Measurements from ENCODE around the gene HOXD10.

DNA sequence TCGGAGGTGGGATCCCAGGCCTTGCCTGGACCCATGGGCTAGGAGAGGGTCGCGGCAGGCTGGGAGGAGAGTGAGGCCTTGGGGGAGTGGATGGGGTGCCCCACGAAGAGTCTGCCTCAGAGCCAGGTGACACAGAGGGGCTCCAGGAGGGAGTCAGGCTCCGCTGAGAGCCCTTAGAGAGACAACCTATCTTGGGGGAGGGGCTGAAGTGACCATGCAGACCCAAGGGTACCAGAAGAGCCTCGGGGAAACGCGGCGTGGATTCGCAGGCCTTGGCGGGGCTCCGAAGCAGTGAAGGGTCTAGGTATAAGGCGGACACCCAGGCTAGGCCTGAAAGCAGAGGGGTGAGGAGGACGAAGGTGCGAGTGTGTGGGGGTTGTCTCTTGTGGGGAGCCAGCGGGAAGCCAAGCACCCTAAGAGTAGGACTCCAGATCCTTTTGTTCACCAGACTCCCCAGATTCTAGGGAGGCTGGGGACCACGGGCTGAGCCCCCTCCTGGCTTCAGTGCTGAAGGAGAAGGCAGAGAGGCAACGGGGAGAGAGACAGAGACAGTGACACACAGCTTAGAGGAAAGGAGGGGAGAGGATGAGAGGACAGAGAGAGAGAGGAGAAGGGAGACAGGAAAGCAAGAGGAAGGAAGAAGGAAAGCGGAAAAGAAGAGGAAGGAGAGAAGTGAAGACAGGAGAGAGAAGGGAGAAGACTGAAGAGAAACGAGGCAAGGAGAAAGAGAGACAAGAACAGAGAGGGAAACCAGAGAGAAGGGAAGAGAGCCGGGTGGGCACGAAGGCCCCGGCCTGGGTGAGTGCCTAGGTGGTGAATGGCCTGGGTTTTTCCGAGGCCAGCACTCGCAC is 10.6 kb upstream of the HOXD10 start:
- TF ChIP-seq, protein P1, sequence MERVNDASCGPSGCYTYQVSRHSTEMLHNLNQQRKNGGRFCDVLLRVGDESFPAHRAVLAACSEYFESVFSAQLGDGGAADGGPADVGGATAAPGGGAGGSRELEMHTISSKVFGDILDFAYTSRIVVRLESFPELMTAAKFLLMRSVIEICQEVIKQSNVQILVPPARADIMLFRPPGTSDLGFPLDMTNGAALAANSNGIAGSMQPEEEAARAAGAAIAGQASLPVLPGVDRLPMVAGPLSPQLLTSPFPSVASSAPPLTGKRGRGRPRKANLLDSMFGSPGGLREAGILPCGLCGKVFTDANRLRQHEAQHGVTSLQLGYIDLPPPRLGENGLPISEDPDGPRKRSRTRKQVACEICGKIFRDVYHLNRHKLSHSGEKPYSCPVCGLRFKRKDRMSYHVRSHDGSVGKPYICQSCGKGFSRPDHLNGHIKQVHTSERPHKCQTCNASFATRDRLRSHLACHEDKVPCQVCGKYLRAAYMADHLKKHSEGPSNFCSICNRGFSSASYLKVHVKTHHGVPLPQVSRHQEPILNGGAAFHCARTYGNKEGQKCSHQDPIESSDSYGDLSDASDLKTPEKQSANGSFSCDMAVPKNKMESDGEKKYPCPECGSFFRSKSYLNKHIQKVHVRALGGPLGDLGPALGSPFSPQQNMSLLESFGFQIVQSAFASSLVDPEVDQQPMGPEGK (CRISPR knock-in tag; IDR thresholded peaks at IDR 0.05; ENCODE audit: borderline replicate concordance) = no peak
- TF ChIP-seq, protein P2, sequence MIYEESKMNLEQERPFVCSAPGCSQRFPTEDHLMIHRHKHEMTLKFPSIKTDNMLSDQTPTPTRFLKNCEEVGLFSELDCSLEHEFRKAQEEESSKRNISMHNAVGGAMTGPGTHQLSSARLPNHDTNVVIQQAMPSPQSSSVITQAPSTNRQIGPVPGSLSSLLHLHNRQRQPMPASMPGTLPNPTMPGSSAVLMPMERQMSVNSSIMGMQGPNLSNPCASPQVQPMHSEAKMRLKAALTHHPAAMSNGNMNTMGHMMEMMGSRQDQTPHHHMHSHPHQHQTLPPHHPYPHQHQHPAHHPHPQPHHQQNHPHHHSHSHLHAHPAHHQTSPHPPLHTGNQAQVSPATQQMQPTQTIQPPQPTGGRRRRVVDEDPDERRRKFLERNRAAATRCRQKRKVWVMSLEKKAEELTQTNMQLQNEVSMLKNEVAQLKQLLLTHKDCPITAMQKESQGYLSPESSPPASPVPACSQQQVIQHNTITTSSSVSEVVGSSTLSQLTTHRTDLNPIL (CRISPR knock-in tag; IDR thresholded peaks at IDR 0.05; ENCODE audit: low read depth) = no peak
- no peak for TF ChIP-seq ZFP30 (CRISPR knock-in tag; IDR thresholded peaks at IDR 0.05)
- TF ChIP-seq, protein P3, sequence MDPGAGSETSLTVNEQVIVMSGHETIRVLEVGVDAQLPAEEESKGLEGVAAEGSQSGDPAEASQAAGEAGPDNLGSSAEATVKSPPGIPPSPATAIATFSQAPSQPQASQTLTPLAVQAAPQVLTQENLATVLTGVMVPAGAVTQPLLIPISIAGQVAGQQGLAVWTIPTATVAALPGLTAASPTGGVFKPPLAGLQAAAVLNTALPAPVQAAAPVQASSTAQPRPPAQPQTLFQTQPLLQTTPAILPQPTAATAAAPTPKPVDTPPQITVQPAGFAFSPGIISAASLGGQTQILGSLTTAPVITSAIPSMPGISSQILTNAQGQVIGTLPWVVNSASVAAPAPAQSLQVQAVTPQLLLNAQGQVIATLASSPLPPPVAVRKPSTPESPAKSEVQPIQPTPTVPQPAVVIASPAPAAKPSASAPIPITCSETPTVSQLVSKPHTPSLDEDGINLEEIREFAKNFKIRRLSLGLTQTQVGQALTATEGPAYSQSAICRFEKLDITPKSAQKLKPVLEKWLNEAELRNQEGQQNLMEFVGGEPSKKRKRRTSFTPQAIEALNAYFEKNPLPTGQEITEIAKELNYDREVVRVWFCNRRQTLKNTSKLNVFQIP (CRISPR knock-in tag; IDR thresholded peaks at IDR 0.05; ENCODE audit: borderline replicate concordance, low read depth) = no peak
- no peak for TF ChIP-seq OSR1 (CRISPR knock-in tag; IDR thresholded peaks at IDR 0.05)
- no peak for TF ChIP-seq ZNF8 (CRISPR knock-in tag; IDR thresholded peaks at IDR 0.05)
- TF ChIP-seq GLIS3 (CRISPR knock-in tag; IDR thresholded peaks at IDR 0.05) = no peak
- no peak for TF ChIP-seq ARNTL (CRISPR knock-in tag; IDR thresholded peaks at IDR 0.05; ENCODE audit: borderline replicate concordance, low read depth)
- no peak for TF ChIP-seq BACH2 (CRISPR knock-in tag; IDR thresholded peaks at IDR 0.05; ENCODE audit: borderline replicate concordance)
- TF ChIP-seq CSDC2 (CRISPR knock-in tag; IDR thresholded peaks at IDR 0.05) = no peak
- TF ChIP-seq TOX (CRISPR knock-in tag; IDR thresholded peaks at IDR 0.05; ENCODE audit: borderline replicate concordance) = no peak
- no peak for TF ChIP-seq SNAI2 (CRISPR knock-in tag; IDR thresholded peaks at IDR 0.05)
- TF ChIP-seq ESRRG (CRISPR knock-in tag; IDR thresholded peaks at IDR 0.05) = no peak
- TF ChIP-seq, protein P4, sequence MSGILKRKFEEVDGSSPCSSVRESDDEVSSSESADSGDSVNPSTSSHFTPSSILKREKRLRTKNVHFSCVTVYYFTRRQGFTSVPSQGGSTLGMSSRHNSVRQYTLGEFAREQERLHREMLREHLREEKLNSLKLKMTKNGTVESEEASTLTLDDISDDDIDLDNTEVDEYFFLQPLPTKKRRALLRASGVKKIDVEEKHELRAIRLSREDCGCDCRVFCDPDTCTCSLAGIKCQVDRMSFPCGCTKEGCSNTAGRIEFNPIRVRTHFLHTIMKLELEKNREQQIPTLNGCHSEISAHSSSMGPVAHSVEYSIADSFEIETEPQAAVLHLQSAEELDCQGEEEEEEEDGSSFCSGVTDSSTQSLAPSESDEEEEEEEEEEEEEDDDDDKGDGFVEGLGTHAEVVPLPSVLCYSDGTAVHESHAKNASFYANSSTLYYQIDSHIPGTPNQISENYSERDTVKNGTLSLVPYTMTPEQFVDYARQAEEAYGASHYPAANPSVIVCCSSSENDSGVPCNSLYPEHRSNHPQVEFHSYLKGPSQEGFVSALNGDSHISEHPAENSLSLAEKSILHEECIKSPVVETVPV (CRISPR knock-in tag; IDR thresholded peaks at IDR 0.05) = no peak
